HL-60 (cell line): ENCODE measurements around the gene HGD.

Experiments
- POLR2AphosphoS5 ChIP-seq: IDR thresholded peaks from 2 replicates; pipeline ENCODE4 v1.6.1; 2012; ENCODE audit warnings: low read depth
- TF ChIP-seq, protein P1 (sequence below): IDR thresholded peaks from one replicate; pipeline ENCODE4 v1.5.1; 2011; ENCODE audit warnings: low read length, control low read depth, inconsistent platforms; ENCODE audit not compliant: insufficient read depth

DNA sequence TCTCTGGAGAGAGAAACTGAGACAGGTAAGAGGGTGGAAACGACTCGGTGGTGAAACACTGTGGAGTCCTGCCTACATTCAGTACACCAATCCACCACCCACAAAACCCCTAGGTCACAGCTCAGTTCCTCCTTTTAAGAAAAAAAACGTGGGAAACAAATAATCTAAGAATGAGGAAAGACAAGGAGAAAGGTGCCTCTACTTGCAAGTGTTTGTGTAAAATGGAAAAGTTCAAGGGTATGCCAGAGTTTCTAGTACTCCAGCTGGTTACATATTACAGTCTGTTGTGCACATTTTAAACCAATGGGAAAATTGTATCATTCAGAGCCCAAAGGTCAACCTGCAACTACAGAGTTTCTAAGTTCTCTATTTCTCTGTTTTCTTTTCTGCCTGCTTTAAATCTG is 32.2 kb downstream of the HGD start:
- TF ChIP-seq, protein P1, sequence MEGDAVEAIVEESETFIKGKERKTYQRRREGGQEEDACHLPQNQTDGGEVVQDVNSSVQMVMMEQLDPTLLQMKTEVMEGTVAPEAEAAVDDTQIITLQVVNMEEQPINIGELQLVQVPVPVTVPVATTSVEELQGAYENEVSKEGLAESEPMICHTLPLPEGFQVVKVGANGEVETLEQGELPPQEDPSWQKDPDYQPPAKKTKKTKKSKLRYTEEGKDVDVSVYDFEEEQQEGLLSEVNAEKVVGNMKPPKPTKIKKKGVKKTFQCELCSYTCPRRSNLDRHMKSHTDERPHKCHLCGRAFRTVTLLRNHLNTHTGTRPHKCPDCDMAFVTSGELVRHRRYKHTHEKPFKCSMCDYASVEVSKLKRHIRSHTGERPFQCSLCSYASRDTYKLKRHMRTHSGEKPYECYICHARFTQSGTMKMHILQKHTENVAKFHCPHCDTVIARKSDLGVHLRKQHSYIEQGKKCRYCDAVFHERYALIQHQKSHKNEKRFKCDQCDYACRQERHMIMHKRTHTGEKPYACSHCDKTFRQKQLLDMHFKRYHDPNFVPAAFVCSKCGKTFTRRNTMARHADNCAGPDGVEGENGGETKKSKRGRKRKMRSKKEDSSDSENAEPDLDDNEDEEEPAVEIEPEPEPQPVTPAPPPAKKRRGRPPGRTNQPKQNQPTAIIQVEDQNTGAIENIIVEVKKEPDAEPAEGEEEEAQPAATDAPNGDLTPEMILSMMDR: no peak
- no peak for TF ChIP-seq POLR2AphosphoS5
